ENCODE results near the gene CHRNB1.

- TF ChIP-seq CTCF (IDR thresholded peaks at IDR 0.05; ENCODE audit: borderline replicate concordance, extremely low read depth, low read length, poor library complexity, severe bottlenecking) (peak; percentile 41), EZH2 (IDR thresholded peaks at IDR 0.05; ENCODE audit: borderline replicate concordance, low read depth, low read length, severe bottlenecking) (no peak)
These were observed 8.9 kb upstream of the CHRNB1 start for GRCh38 chr17:7435676-7436555.
